Choroid plexus epithelial cell (primary cell): Measurements from ENCODE around the gene NDST3.

ENCODE experiments used
- DNase-seq: peaks from one replicate; pipeline ENCODE4 v3.0.0-alpha.2; 2010; ENCODE audit warnings: low read depth
- H3K4me3 ChIP-seq: 2 replicates; pipeline ENCODE4 v1.5.1; 2011; ENCODE audit warnings: low read depth, mild to moderate bottlenecking, control low read depth, low read length, moderate library complexity
- CTCF ChIP-seq: conservative IDR thresholded peaks from 2 replicates; pipeline ENCODE4 v1.5.1; 2011; ENCODE audit warnings: low read depth, mild to moderate bottlenecking, control low read depth, inconsistent platforms, low read length, moderate library complexity

Gene NDST3

GRCh38 chr4:118206627-118207026 lies 172.3 kb downstream of the NDST3 start:
- DNase-seq, result no peak
- no peak for TF ChIP-seq CTCF
- H3K4me3 ChIP-seq, result no peak overlapping the region

GRCh38 chr4:118213101-118213500 lies 178.8 kb downstream of the NDST3 start:
- TF ChIP-seq CTCF, result no peak

GRCh38 chr4:118215826-118216225 lies 181.5 kb downstream of the NDST3 start:
- no peak for TF ChIP-seq CTCF
- DNase-seq, result no peak
- H3K4me3 ChIP-seq, result no peak overlapping the region

More at GRCh38 chr4:118213101-118213500, 178.8 kb downstream of the NDST3 start:
- no peak for DNase-seq
- no peak overlapping the region for H3K4me3 ChIP-seq

GRCh38 chr4:118221227-118221800 lies 187.0 kb downstream of the NDST3 start:
- TF ChIP-seq CTCF, result no peak
- no peak for DNase-seq
- no peak overlapping the region for H3K4me3 ChIP-seq

GRCh38 chr4:118224243-118224829 lies 190.1 kb downstream of the NDST3 start:
- no peak overlapping the region for H3K4me3 ChIP-seq
- peak; percentile 86 for DNase-seq
- TF ChIP-seq CTCF, result peak; percentile 66

GRCh38 chr4:118225511-118225910 lies 191.2 kb downstream of the NDST3 start:
- DNase-seq, result no peak
- no peak for TF ChIP-seq CTCF
- no peak overlapping the region for H3K4me3 ChIP-seq
